OCI-LY3 (cell line): ENCODE data around the gene HBG1.

Experiments used
- H2AFZ ChIP-seq: fragments of 200-600, 300-600 bp; shearing (Covaris generic); 2 replicates; pipeline ENCODE4 v1.6.0; 2014; ENCODE audit warnings: antibody characterized with exemption, low read depth, low read length
- H3K27ac ChIP-seq: fragments of 200-600, 300-600 bp; sonication (generic); 2 replicates; pipeline ENCODE4 v1.5.1; 2014; ENCODE audit warnings: mild to moderate bottlenecking, low read length, moderate library complexity, mixed read lengths
- H3K27me3 ChIP-seq: fragments of 200-600, 300-600 bp; sonication (generic); 2 replicates; pipeline ENCODE4 v1.6.1; 2014; ENCODE audit warnings: low read depth, low read length, mixed read lengths
- H3K36me3 ChIP-seq: fragments of 200-600, 300-600 bp; sonication (generic); replicated peaks from 2 replicates; pipeline ENCODE3; 2014; ENCODE audit warnings: low read depth, low read length, mixed read lengths
- H3K4me1 ChIP-seq: fragments of 300-600, 200-600 bp; sonication (generic); 2 replicates; pipeline ENCODE4 v1.6.1; 2014; ENCODE audit warnings: low read length, mixed read lengths
- H3K4me2 ChIP-seq: fragments of 200-600, 300-600 bp; sonication (generic); 2 replicates; pipeline ENCODE4 v1.6.1; 2014; ENCODE audit warnings: low read length, mixed read lengths
- H3K4me3 ChIP-seq: fragments of 300-600, 200-600 bp; sonication (generic); 2 replicates; pipeline ENCODE4 v1.5.1; 2014; ENCODE audit warnings: antibody characterized with exemption, mild to moderate bottlenecking, low read length, moderate library complexity
- H3K79me2 ChIP-seq: fragments of 300-600, 200-600 bp; shearing (Covaris generic); 2 replicates; pipeline ENCODE4 v1.6.1; 2014; ENCODE audit warnings: mild to moderate bottlenecking, low read length, mixed read lengths
- H3K9ac ChIP-seq: fragments of 300-600, 200-600 bp; shearing (Covaris generic); 2 replicates; pipeline ENCODE4 v1.6.0; 2014; ENCODE audit warnings: mild to moderate bottlenecking, low read length, moderate library complexity
- H3K9me3 ChIP-seq: fragments of 200-600, 300-600 bp; shearing (Covaris generic); 2 replicates; pipeline ENCODE4 v1.6.1; 2014; ENCODE audit warnings: low read length, mixed read lengths; ENCODE audit not compliant: insufficient read depth
- H4K20me1 ChIP-seq: fragments of 200-600, 300-600 bp; sonication (generic); 2 replicates; pipeline ENCODE4 v1.6.1; 2016; ENCODE audit warnings: low read length, mixed read lengths; ENCODE audit not compliant: insufficient read depth
- EZH2phosphoT487 ChIP-seq: fragments of 200-600 bp; shearing (Covaris generic); IDR thresholded peaks from 2 replicates; pipeline ENCODE4 v1.6.1; 2018; ENCODE audit warnings: antibody characterized with exemption, mixed run types, low read depth
- TF ChIP-seq, protein P1 (sequence below): fragments of 200-600, 300-600 bp; sonication (generic); IDR thresholded peaks from 2 replicates; pipeline ENCODE4 v1.5.1; 2014; ENCODE audit warnings: antibody characterized with exemption, low read length, low read depth

HBG1 gene

DNA sequence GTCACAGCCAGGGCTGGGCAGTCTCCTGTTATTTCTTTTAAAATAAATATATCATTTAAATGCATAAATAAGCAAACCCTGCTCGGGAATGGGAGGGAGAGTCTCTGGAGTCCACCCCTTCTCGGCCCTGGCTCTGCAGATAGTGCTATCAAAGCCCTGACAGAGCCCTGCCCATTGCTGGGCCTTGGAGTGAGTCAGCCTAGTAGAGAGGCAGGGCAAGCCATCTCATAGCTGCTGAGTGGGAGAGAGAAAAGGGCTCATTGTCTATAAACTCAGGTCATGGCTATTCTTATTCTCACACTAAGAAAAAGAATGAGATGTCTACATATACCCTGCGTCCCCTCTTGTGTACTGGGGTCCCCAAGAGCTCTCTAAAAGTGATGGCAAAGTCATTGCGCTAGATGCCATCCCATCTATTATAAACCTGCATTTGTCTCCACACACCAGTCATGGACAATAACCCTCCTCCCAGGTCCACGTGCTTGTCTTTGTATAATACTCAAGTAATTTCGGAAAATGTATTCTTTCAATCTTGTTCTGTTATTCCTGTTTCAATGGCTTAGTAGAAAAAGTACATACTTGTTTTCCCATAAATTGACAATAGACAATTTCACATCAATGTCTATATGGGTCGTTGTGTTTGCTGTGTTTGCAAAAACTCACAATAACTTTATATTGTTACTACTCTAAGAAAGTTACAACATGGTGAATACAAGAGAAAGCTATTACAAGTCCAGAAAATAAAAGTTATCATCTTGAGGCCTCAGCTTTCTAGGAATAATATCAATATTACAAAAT is 38.6 kb upstream of the HBG1 start:
- no peak overlapping the region for H3K27ac ChIP-seq
- H2AFZ ChIP-seq: no peak overlapping the region

DNA sequence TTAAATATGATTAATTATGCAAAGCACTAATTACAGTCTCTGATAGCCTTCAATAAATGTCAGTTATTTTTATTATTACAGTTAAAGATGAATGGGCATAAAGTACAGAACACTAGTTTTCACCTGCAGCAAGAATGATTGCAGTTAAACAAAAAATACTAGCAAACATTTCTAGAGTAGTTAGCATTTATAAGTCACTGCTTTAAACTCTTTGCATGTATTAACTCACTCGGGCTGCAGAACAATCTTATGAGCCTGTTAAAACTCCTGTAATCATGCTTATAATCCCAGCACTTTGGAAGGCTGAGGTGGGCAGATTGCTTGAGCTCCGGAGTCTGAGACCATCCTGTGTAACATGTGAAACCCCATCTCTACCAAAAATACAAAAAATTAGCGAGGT is 37.2 kb upstream of the HBG1 start:
- Histone ChIP-seq H4K20me1 (no peaks in the 10 kb centered on the region), H3K79me2 (no peaks in the 10 kb centered on the region), H3K36me3 (no peaks in the 10 kb centered on the region), H3K4me3 (no peak overlapping the region), H2AFZ (no peak overlapping the region), H3K27ac (no peak overlapping the region), H3K9ac (no peak overlapping the region), H3K9me3 (no peaks in the 10 kb centered on the region), H3K4me2 (no peak overlapping the region), H3K27me3 (no peaks in the 10 kb centered on the region), H3K4me1 (peaks cover 9% of the 10 kb centered on the region; the same call in 1 of the 2 replicates)
- TF ChIP-seq EZH2phosphoT487: no peak
- TF ChIP-seq, protein P1, sequence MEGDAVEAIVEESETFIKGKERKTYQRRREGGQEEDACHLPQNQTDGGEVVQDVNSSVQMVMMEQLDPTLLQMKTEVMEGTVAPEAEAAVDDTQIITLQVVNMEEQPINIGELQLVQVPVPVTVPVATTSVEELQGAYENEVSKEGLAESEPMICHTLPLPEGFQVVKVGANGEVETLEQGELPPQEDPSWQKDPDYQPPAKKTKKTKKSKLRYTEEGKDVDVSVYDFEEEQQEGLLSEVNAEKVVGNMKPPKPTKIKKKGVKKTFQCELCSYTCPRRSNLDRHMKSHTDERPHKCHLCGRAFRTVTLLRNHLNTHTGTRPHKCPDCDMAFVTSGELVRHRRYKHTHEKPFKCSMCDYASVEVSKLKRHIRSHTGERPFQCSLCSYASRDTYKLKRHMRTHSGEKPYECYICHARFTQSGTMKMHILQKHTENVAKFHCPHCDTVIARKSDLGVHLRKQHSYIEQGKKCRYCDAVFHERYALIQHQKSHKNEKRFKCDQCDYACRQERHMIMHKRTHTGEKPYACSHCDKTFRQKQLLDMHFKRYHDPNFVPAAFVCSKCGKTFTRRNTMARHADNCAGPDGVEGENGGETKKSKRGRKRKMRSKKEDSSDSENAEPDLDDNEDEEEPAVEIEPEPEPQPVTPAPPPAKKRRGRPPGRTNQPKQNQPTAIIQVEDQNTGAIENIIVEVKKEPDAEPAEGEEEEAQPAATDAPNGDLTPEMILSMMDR: no peak

More for the DNA sequence above, 38.6 kb upstream of the HBG1 start:
- no peaks in the 10 kb centered on the region for H3K36me3 ChIP-seq
- TF ChIP-seq EZH2phosphoT487: no peak
- TF ChIP-seq, protein P1: no peak
- no peaks in the 10 kb centered on the region for H4K20me1 ChIP-seq
- H3K4me3 ChIP-seq: no peak overlapping the region
- H3K9ac ChIP-seq: no peak overlapping the region
- no peaks in the 10 kb centered on the region for H3K79me2 ChIP-seq
- H3K9me3 ChIP-seq: no peaks in the 10 kb centered on the region
- no peaks in the 10 kb centered on the region for H3K27me3 ChIP-seq
- peaks cover 20% of the 10 kb centered on the region for H3K4me1 ChIP-seq
- H3K4me2 ChIP-seq: no peak overlapping the region

DNA sequence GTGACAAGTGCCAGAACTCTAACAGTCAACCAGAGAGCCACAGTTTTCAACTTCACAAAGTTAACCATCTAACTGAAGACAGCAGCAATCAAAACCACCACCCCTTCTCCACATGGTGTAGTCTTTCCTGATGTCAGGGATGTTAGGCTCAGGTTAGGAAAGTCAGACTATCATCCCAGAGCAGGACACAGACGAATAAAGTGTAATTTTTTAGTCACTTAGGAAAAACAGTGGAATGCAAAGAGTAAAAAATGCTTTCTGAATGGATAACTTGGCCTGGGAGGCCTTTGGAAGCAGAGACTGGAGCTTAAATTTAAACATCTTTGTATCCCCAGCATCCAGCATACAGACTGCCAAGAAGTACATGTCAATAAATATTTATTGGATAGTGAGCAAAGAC is 36.7 kb upstream of the HBG1 start:
- Histone ChIP-seq H3K27me3 (no peaks in the 10 kb centered on the region), H4K20me1 (no peaks in the 10 kb centered on the region), H3K4me2 (no peak overlapping the region), H3K27ac (no peak overlapping the region), H3K4me1 (peaks cover 4% of the 10 kb centered on the region; the same call in 1 of the 2 replicates), H2AFZ (no peak overlapping the region), H3K36me3 (no peaks in the 10 kb centered on the region), H3K9me3 (no peaks in the 10 kb centered on the region), H3K9ac (no peak overlapping the region), H3K4me3 (no peak overlapping the region), H3K79me2 (no peaks in the 10 kb centered on the region)
- TF ChIP-seq EZH2phosphoT487: no peak
- TF ChIP-seq, protein P1: no peak

DNA sequence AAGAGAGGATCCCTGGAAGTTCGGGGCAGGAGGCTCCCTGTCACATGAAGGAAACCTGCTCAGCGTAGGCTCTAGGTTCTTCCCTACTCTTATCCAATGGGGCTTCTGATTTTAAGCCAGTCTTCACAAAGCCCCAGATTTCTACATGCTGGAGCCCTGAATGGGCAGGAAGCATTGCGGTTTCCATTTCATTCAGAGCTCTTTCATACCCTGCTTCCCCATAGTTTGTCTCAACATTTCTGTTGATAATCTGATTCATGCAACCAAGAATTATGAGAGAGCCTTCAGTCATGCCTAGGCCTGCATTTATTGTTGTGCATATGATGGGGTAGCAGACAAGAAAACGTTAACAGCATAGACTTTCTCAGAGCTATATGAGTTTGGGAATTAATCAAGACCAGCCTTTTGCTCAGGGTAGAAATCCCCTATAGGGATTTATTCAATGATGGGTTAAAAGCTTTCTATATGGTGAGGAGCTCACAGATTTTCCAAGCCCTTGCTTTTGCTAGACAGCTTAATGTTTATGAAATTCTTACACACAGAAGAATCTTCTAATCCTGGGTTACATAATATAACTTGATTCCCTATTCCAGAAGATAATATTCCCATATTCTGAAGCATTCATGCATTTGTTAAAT is 36.2 kb upstream of the HBG1 start:
- Histone ChIP-seq H4K20me1 (no peaks in the 10 kb centered on the region), H3K27ac (no peak overlapping the region), H3K9me3 (no peaks in the 10 kb centered on the region), H3K4me2 (no peak overlapping the region), H3K79me2 (no peaks in the 10 kb centered on the region), H3K27me3 (no peaks in the 10 kb centered on the region), H3K9ac (no peak overlapping the region), H3K4me1 (peaks cover 5% of the 10 kb centered on the region), H3K4me3 (no peak overlapping the region), H2AFZ (no peak overlapping the region), H3K36me3 (no peaks in the 10 kb centered on the region)
- no peak for TF ChIP-seq EZH2phosphoT487
- TF ChIP-seq, protein P1: no peak
